Fibroblast of skin of scalp (primary cell): ENCODE measurements around the gene MYOZ3. TPM values are rescaled to one million over a fixed set of nuclear protein-coding genes. Genes with fewer than 3 reads are reported as not detected.

ENCODE experiments used
- DNase-seq: peaks from one replicate; pipeline ENCODE4 v3.0.0-alpha.2; 2013
- polyA plus RNA-seq, 2 experiments: library from polyadenylated mRNA; unstranded; fragments of 120-200 nt; gene quantifications; one replicate each; pipeline ENCODE4 v1.2.1, GENCODE V29; 2013; ENCODE audit not compliant: insufficient read length in 2 of 2

Gene MYOZ3, protein sequence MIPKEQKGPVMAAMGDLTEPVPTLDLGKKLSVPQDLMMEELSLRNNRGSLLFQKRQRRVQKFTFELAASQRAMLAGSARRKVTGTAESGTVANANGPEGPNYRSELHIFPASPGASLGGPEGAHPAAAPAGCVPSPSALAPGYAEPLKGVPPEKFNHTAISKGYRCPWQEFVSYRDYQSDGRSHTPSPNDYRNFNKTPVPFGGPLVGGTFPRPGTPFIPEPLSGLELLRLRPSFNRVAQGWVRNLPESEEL
- 1.0 TPM for polyA plus RNA-seq (2013, experiment 1 of 2; ENCODE audit: insufficient read length)
- 1.0 TPM for polyA plus RNA-seq (2013, experiment 2 of 2; ENCODE audit: insufficient read length)

DNA sequence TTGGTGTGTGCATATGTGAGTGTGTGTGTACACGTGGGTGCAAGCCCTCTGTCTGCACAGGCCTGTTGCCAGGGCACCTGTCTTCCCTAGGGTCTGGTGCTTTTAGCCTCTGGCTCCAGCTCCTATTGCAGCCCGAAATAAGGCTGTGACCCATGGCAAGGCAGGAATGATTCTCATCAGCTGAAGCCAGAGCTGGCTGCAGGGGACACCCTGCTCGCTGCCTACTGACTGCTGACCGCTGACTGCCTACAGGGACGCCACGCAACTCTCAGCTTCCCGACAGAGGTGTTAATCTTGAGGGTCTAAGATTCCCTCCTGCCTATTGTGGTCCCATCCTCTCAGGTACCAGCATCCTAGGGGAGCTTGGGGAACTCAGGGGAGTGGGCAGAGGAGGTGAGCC, at the start of gene MYOZ3:
MYOZ3 (plus strand) TSS at position 166 of the 400 bp plus-strand sequence. CDS start 1,691 bp downstream, outside the sequence.
- no peak for DNase-seq

DNA sequence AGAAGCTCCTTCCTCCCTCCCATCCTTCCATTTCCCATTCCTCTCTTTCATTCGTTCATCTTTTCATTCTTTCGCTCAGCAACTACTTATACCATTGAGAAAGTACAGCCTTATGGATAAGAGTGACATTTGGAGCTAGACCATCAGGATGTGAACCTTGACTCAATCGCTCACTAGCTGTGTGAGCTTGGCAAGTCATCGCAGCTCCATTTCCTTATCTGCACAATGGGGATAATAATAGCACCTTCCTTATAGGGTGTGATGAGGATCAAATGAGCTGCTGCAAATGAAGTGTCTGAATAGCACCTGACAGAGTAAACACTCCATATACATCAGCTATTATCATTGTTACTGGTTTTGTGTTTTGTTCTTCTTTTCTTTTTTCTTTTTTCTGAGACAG, 48.6 kb upstream of the MYOZ3 start:
- DNase-seq: no peak

DNA sequence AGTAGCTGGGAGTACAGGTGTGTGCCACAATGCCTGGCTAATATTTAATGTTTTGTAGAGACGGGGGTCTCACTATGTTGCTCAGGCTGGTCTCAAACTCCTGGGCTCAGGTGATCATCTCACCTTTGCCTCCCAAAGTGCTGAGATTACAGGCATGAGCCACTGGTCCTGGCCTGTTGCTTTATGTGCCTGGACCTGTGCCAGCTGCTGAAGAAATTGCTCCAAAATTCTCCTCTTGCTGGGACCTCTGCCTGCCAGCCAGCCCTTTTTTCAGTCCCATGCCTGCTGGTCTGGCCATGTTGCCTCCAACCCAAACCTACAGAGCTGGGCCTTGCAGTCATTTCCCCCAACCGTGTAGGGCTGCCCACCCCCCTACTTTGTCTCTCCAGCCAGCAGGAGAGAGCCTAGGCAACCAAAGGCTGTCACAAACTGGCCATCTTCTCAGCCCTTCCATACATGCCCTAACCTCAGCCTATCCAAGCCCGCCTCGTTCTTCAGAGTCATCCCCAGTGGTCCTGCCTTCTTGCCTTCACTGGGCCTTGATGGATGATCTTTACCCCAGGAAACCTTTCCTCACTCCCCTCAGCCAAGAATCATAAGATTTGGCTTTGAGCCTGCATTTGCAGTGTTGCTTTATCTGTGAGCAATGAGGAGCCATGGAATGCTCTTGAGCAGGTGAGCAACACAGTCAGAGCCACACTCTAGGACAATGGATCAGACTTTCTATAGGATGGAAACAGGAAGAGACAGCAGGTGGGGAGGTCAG, 48.0 kb upstream of the MYOZ3 start:
- DNase-seq: no peak

DNA sequence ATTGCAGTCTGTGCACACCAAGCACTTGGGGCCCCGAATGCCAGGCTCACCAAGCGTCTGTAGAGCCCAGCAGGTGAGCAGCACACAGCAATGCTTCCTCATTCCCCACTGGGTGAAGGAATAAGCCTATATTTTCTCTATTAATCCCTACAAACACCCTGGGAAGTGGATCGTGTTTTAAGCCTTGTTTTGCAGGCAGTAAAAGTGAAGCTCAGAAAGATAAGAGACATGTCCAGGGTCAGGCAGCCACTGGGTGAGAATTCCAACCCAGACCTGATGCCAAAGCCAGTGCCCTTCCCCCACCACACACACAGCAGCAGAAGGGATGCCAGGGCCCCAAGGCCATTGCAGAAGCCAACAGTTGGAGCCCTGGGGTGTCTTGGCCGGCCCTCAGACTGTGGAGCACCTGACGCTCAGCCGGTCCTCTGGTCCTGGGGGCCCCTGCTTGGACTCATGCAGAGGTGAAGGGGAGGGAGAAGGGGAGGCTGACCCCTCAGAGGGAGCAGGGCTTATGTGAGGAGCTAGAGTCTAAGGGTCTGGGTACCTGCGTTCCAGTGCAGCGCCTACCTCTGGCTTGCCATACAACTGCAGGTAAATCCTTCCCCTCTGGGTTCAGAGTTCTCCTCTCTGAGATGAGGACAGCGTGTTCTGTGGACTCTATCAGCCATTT, 46.9 kb upstream of the MYOZ3 start:
- no peak for DNase-seq

DNA sequence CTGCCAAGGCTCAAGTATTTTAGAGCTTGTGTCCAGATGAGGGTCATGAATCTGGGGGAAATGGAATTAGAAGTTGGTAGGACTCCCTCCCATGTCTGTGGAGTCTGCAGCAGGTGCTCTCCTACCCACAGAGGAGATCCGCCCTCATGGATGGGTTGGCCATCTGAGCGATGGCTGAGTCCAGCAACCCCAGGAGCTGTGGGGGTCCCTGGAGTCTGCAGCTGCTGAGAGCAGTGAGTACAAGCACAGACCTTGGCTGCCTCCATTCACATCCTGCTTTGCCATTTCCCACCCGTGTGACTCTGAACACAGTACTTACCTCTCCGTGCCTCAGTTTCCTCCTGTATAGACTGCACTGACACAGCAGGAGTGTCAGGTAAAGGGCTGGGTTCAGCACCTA, 46.4 kb upstream of the MYOZ3 start:
- no peak for DNase-seq

DNA sequence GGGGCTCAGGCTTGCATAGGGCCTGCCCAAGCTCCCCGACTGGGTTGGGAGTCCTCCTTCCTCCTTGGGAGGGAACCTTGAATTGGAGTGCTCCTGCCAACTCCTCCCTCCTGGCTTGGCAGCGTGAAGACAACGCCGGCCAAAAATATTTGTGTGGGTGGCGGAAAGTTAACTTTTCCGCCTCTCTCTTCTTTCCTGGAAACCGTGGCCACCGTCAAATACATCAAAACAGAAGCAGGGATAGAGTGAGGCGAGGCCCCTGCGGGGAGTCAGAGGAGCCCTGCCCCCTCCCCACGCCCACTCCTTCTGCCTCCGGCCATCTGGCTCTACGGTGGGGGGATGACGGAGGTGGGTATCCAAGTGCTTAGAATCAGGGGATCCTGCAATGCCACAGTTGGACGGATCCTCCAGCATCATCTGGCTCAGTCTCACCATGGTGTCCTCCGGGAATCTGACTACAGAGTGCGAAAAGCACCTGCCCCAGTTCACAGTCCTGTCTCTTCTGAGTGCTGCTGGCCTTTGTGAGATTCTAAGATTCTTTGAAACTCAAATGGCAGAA, 45.8 kb upstream of the MYOZ3 start:
- DNase-seq: no peak

DNA sequence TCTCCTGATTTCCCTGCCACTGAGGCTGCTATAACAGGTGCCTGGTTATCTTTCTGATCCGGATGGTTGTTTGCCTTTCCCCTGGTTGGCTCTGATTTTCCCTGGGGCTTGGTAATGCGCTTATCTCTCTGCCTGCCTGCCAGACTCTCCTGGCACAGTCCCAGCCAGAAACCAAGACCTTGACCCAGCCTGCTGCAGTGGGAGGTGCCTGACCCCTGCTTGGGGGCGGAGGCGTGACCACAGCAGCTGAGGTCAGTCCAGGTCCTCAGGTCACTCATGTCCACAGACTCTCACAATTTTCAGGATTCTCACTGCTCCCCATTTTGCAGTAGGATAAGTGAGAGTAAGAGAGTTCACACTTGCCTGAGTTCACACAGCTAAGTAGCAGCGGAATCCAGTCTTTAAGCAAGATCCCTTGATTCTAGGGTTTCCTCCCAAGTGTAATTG, 45.0 kb upstream of the MYOZ3 start:
- DNase-seq: no peak

DNA sequence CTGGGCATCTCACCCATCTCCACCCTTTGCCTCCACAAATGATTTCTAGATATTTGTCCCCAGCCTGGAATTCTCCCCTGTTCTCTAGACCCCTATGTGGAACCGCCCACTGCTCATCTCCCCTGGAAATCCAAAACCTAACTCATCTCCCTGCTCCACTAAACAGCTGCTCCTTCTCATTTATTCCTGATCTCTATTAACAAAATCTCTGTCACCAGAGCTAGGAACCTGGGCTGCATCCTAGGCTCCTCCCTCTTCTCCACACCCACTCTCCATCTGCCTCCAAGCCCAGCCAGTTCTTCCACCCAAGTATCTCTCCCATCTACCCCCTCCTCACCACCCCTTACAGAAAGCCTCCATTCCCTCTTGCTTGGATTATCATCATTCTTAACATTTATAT, 44.5 kb upstream of the MYOZ3 start:
- no peak for DNase-seq

DNA sequence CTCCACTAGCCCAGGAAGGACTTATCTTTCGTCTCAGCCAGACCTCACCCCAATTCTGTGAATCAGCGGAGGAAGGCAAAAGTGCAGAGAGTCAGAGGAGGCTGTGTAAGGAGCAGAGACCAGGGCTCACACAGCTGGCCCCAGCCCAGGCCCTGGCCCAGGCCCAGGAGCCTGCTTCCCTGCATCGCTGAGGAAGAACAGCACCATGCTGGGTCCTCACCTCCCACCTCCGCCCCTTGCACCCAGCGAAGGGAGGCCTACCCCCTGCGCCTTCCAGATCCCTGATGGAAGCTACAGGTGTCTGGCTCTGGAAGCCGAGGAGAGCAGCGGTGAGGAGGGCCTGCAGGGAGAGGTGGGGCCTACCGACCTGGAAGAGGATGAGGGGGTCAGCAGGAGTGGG, 42.9 kb upstream of the MYOZ3 start:
- no peak for DNase-seq

DNA sequence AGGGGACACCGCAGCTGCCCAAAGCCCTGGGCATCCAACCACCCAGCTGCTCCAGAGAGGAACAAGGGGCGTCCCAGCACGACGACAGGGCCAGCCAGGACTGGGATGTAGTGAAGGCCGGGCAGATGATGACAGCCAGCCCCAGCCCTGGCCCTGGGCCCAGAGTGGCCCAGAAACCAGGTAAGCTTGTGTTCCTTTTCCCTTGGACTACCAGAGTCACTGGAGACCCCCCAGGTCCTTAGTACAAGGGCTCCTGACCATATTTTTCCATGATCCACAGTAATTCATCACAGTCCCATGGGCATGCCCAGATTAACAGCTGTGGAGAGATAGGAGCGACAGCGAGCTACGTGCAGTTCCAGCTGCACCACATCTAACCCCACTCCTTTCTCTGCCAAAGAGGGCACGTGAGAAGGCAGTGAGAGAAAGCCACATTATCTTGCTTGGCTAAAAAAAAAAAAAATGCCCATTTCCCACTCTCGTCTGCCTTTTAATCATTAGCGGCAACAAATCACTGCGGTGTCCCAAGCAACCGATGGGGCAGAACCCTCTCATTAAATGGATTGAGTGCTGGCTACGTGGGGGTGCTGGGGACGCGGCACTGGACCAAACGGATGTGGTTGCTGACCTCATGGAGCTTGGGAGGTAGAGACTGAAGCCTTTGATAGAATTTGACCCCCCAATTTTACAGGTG, 42.3 kb upstream of the MYOZ3 start:
- DNase-seq: no peak

DNA sequence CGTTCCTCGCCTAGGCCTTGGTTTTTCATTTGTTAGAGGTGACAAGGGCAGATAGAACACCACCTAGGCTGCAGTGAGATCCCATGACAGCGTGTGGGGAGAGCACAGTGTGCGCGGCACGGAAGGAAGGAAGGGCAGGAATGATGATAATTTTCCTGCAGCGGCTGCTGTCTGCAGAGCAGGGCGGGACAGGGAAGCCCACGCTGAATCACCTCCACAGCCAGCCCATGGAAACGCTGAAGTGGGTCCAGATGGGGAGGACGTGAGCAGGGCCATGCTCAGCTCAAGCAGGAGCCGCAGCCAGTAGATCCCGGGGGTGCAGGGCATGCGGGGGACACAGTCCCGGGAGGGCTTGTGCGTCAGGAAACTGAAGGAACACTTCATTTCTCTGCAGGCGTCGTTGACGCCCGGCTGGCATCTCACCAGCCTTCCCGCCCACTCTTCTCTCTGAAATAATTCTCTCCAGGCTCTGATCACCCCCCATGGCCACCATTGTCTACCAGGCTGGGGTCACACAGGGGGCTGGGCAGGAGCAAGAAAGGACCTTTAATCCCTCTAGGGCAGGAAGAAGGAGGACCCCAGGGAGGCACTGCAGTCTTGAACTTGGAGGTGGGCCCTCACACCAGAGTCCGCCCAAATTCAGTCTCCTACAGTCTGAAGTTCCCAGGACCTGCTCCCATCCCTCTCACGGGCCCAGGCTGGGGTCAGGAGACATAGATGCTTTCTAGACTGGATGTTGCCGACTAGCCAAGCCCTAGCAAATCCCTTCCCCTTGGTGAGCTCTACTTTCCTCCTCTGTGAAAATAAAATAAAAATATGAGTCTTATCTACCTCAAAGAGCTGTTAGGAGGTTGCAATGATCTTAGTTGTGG, 41.5 kb upstream of the MYOZ3 start:
- peak; percentile 68 for DNase-seq

DNA sequence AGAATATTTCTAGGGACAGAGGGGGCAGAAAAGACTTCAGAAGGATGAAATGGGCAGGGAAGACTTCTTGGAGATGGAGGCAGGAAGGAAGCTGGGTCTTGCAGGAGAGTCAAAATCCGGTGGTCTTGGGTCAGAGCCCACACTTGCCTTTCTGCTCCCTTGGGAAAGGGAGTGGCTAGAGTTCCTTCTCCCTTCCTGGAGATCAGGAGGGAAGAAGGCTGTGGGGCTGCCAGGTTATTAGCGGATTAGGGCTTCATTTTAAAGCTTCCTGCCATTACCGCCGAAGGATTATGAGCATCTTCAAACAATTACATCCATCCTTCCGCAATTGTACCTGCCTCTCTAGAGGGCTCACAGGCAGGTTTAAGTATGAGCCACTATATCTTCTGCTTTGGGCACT, 39.8 kb upstream of the MYOZ3 start:
- DNase-seq: no peak

DNA sequence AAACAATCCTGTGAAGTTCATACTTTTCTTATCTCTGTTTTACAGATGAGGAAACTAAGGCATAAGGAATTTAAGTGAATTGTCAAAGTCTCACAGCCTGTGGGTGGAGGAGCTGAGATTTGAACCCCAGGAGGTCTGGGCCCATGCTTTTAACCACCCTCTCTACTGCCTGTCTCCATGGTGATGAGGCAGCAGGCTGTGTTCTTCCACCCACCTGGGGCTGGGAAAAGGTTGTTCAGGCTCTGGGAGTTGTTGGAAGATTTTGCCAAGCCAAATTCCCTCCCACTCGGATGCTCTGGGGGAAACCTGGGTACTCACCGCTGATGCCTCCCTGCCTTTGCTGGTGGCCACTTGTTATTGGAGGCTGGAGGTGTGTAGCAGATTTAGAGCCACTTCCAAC, 38.9 kb upstream of the MYOZ3 start:
- DNase-seq: no peak

DNA sequence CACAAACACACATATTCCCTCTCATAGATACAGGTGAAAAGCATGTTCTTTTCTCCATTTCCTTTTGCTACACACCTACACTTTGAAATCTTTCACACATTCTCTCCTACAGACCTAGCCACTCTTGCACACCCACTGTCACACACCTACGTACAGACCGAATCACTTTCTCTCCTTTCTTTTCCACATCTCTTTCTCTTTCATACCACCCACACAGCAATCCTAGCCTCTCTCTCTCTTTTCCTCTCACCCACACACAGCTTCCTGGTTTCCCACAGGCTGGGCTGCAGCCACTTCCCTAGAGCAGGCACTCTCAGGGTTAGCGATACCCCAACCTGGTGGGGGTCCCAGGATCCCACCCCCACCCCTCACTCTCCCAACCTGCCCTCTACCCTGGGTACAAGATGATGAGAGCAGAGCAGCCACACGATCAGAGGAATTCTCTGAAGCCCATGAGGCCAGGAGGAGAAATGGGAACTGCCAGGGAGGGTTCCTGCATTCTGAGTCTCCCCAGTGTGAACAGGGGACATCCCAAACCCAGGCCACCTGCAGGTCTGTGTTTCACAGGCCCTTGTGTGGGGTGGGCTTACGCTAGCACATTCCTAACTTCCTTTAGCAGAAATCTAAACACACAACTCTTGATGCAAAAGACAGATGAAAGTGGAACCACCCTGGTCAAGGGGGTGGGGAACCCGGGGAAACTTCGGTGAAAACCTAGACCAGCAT, 37.7 kb upstream of the MYOZ3 start:
- no peak for DNase-seq

DNA sequence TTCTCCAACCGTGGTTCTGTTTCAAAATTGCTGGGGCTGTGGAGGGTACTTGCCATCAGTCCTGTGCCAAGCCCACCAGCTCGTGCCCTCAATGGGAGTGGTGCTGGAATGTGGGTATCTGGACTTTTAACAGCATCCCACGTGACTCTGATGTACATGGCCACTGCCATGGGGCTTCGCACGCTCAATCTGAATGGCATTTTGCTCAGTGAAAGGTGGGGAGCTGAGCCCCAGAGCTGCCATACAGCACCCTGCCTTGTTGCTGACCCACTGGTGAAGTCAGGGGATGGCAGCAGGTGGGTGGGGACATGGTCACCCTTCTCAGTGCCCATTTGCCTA, 37.2 kb upstream of the MYOZ3 start:
- no peak for DNase-seq

DNA sequence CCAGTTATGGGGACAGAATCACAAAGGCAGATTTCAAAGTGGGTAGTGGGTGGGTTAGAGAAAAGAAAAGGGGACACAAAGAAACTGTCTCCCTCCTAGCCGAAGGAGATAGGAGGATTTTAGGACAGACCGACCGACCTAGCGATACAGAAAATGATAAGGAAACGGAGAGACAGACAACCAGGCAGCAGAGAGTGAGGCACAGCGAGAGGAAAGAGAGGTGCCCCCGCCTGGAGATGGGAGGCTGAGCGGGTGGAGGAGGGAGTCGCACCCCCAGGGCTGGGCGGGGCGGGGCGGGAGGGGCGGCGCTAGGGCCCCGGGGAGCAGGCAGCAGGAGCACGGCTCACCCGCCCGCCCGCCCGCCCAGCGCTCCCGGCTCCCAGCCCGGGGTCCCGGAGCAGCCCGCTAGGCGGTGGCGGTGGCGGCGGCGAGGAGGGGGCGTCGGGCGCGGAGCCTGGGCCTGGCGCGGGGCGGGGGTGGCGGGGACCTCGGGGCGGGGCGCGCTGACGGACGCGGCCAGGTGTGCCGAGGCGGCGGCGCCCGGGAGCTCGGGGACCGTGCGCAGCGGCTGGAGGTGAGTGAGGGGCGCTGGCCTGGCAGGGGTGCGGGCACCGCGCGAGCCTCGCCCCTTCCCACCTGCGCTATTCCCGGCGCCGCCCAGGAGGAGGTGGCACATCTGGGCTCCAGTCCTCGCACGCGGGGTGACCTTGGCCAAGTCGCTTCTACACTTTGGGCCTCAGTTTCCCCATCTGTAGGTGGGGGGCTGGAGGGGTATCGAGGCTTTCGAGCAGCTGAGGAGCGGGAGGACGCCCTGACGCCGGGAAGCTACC, 36.5 kb upstream of the MYOZ3 start:
- no peak for DNase-seq

DNA sequence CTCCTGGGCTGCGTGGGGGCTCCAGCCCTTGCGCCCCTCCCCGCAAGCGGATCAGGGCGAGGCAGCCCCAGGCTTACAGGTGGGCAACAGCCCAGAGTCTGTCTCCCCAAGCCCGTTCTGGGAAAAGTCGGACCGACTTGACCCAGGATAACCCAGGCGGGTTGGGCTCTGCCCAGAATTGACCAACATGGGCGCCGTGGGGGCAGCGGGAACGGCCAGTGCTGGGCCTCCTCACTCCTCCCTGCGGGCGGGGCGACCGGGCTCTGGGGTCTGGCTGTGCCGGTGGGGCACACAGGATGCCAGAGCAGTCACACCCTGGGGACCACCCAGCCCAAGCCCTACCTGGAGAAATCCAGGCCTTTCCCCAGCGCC, 35.9 kb upstream of the MYOZ3 start:
- no peak for DNase-seq

DNA sequence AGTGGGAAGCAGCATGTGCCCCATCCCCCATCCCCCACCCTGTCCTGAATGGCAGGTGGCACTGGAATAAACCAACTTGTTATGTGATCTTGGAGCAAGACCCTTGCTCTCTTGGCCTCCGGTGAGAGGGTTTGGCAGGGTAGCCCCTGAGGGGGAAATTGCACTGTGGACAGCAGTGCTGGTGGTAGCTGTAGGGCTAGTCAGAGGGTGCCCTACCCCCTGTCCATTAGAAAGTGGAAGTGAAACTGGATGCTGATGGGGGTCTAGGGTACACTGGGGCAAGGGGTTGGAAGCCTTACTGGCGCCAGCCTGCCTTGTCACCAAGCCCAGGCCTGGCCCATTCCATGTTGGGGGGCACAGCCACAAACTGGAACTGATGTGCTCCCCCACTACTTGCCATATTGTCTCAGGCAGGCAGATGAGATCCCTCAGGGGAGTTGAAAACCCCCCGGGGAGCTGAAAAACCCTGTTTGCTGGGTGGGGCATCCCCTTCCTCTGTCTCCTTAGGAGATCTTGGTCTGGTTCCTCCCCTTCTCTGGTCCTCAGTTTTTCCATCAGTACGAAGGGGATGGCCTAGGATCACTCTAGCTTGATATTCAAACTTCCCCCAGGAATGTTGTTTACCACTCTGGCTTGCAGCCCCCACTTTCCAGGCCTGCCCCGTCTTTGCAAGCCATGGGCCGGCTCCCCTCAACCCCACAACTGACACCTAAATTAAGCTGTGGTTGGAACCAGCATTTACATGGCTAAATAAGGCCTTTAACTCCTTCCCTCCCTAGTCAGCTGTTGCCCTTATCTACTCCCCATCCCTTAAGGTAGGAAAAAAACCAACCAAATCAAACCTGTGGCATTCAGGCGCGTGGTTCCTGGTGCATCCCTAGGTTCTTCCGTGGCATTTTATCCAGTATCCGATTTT, 35.0 kb upstream of the MYOZ3 start:
- no peak for DNase-seq

DNA sequence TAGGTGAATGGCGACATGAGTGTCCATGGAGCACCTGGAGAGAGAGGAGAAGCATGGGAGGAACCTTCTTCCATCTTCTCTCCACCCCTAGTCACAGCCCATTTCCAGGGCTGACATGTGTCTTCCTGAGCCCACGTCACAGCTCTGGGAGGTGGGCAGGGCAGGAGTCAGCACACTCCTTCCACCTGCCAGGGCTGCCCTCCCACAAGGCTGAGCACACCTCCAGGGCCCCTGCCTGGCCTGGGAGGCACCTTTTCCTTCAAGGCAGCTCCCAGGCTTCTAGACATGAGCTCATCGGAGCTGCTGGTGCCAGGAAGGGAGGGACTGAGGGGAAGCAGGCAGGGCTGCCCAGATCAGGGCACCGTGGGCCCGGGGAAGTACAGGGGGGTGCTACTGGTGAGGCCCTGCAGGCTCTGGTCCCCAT, 34.2 kb upstream of the MYOZ3 start:
- DNase-seq: no peak
